Endothelial cell of umbilical vein (primary cell): ENCODE results near the gene SH3RF3. TPM values are rescaled to one million over a fixed set of nuclear protein-coding genes. Genes with fewer than 3 reads are reported as not detected.

Experiments
- BruUV-seq: library from RNA; stranded (reverse); fragments of 400-500 nt; replicated peaks from 2 replicates; lab custom pipeline; 2021; lab: Mats Ljungman, UMichigan
- CTCF ChIA-PET: fragments of 300-600, 350-600 bp; sonication (Branson Sonifier 250); formaldehyde crosslinking; loops from one replicate; lab custom pipeline; 2021; ENCODE audit warnings: antibody characterized with exemption, inconsistent platforms; lab: Charles Lee
- POLR2A ChIA-PET: fragments of 300-600, 350-600 bp; sonication (Branson Sonifier 250); formaldehyde crosslinking; loops from one replicate; lab custom pipeline; 2021; ENCODE audit warnings: antibody characterized with exemption, inconsistent platforms; lab: Charles Lee
- DNase-seq: peaks from one replicate; pipeline ENCODE4 v3.0.0-alpha.2; 2011; ENCODE audit warnings: low read depth, low spot score
- FAIRE-seq: peaks from 2 replicates; lab custom pipeline; 2011; peaks lifted over from hg19 to GRCh38; lab: Jason Lieb, UNC
- H2AFZ ChIP-seq: 2 replicates; pipeline ENCODE4 v1.6.0; 2012; ENCODE audit warnings: low read depth, low read length, control low read depth, inconsistent platforms
- H3K27ac ChIP-seq: 2 replicates; pipeline ENCODE4 v1.5.1; 2011; ENCODE audit warnings: low read depth, mild to moderate bottlenecking, control low read depth, low read length, moderate library complexity; ENCODE audit not compliant: insufficient read depth
- H3K27me3 ChIP-seq, 2 experiments: 2 replicates each; pipeline versions ENCODE4 v1.6.0 to v1.6.1; 2011; ENCODE audit warnings: low read length in 2 of 2, mixed read lengths in 1 of 2; ENCODE audit not compliant: control insufficient read depth in 2 of 2, insufficient read depth in 2 of 2
- H3K36me3 ChIP-seq, 2 experiments: 2 replicates in 1 of 2; 3 replicates in 1 of 2; pipeline ENCODE4 v1.5.1; 2011; ENCODE audit warnings: low read length in 2 of 2, mild to moderate bottlenecking in 1 of 2, moderate library complexity in 1 of 2; ENCODE audit not compliant: control insufficient read depth in 2 of 2, insufficient read depth in 2 of 2; ENCODE audit errors: extremely low read depth in 1 of 2
- H3K4me1 ChIP-seq: 3 replicates; pipeline ENCODE4 v1.5.1; 2011; ENCODE audit warnings: mild to moderate bottlenecking, low read length; ENCODE audit not compliant: control insufficient read depth, insufficient read depth; ENCODE audit errors: extremely low read depth
- H3K4me2 ChIP-seq: 2 replicates; pipeline ENCODE4 v1.6.1; 2011; ENCODE audit warnings: low read length, control low read depth, mixed read lengths; ENCODE audit not compliant: insufficient read depth
- H3K4me3 ChIP-seq, 3 experiments: fragments of 200-600 bp in 1 of 3; sonication (generic), shearing (Covaris generic) in 1 of 3; replicated peaks in 1 of 3; 2 replicates each; pipeline ENCODE4 v1.5.1; 2011 to 2016; ENCODE audit warnings: control low read depth in 3 of 3, low read length in 3 of 3, mild to moderate bottlenecking in 2 of 3, inconsistent platforms in 1 of 3, low read depth in 1 of 3, moderate library complexity in 1 of 3; ENCODE audit not compliant: insufficient read depth in 1 of 3
- H3K79me2 ChIP-seq: 2 replicates; pipeline ENCODE4 v1.6.0; 2012; ENCODE audit warnings: low read length, inconsistent platforms; ENCODE audit not compliant: control insufficient read depth, insufficient read depth
- H3K9ac ChIP-seq: replicated peaks from 2 replicates; pipeline ENCODE3; 2011; ENCODE audit warnings: low read length, control low read depth; ENCODE audit not compliant: insufficient read depth; ENCODE audit errors: extremely low read depth
- H3K9me1 ChIP-seq: replicated peaks from 3 replicates; pipeline ENCODE4 v1.6.0; 2011; ENCODE audit warnings: mild to moderate bottlenecking, low read length; ENCODE audit not compliant: control insufficient read depth, insufficient read depth; ENCODE audit errors: extremely low read depth
- H3K9me3 ChIP-seq: replicated peaks from 2 replicates; pipeline ENCODE4 v1.5.1; 2012; ENCODE audit warnings: low read length, inconsistent platforms; ENCODE audit not compliant: control insufficient read depth, insufficient read depth
- H4K20me1 ChIP-seq: replicated peaks from 2 replicates; pipeline ENCODE3; 2011; ENCODE audit warnings: mild to moderate bottlenecking, low read length; ENCODE audit not compliant: control insufficient read depth, insufficient read depth; ENCODE audit errors: extremely low read depth
- EZH2 ChIP-seq: IDR thresholded peaks from 2 replicates; pipeline ENCODE4 v1.6.1; 2012; ENCODE audit warnings: borderline replicate concordance, low read depth, mild to moderate bottlenecking, moderate library complexity, low read length, inconsistent platforms; ENCODE audit not compliant: severe bottlenecking
- JUN ChIP-seq: IDR thresholded peaks from 2 replicates; pipeline ENCODE4 v1.6.1; 2011; ENCODE audit warnings: borderline replicate concordance, low read depth; ENCODE audit not compliant: insufficient read length, insufficient read depth
- dilution Hi-C: fragments of 300-500 bp; cut with MboI; formaldehyde crosslinking; loops from one replicate; pipeline ENCODE4 v1.15.0; 2019; ENCODE audit warnings: low sequenced_read_pairs; ENCODE audit not compliant: extremely low pct_ligation_motif_present
- intact Hi-C: fragments of 100-400 bp; cut with micrococcal nuclease; formaldehyde crosslinking; loops from one replicate; pipeline ENCODE4 v1.10.0; 2022
- polyA plus RNA-seq, 4 experiments: library from polyadenylated mRNA; depleted of rRNA in 3 of 4; stranded (reverse) in 3 of 4; unstranded in 1 of 4; fragments of >200 nt; gene quantifications; 2 replicates each; pipeline versions ENCODE4 v1.2.1 to v1.2.3, GENCODE V29; 2011 to 2012; ENCODE audit warnings: missing spikeins in 1 of 4
- total RNA-seq: library from RNA; stranded (reverse); gene quantifications from 2 replicates; pipeline ENCODE4 v1.2.3, GENCODE V29; 2021
- TF ChIP-seq, protein P1 (sequence below): IDR thresholded peaks from 2 replicates; pipeline ENCODE4 v1.6.1; 2011; ENCODE audit not compliant: insufficient read depth, insufficient read length

The SH3RF3 gene
- total and polyA plus RNA-seq, 2 donors (not counting 3 experiments of a cell fraction or from before 2014, with no cell fraction given) = 3.8 to 14.7 TPM

DNA sequence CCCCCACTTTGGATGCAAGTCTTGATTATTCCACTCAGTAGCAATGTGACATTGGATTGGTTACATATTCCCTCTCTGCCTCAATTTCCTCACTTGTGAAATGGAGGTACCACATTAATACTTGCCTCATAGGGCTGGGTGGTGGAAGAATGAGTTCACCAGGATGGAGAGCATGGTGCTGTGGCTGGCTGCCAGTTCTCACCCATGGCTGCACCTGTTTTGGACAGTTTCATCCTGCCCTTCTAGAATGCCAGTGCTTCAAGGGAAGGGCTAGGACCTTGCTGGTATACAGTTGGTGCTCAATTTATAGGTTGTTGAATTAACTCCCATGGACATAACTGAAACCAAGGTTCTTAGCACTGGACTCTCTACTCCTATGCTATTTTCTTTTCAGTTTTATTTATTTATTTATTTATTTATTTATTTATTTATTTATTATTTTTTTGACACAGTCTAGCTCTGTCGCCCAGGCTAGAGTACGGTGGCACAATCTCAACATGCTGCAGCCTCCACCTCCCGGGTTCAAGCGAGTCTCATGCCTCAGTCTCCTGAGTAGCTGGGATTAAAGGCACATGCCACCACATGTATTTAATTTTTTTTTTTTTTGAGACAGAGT lies 5.3 kb upstream of the SH3RF3 start:
- POLR2A ChIA-PET = interaction anchor here (0.7 kb wide), 1 partner anchor 34 kb away, joined by 4 read pairs; no protein-coding TSS in a partner anchor
- FAIRE-seq = no peak

GRCh38 chr2:109124982-109125592 lies 3.9 kb upstream of the SH3RF3 start:
- POLR2A ChIA-PET = interaction anchor here (0.6 kb wide), 1 partner anchor 538 kb away, joined by 5 read pairs; no protein-coding TSS in a partner anchor
- no peaks in the 10 kb centered on the region for H3K36me3 ChIP-seq
- H3K27ac ChIP-seq = no peak overlapping the region
- no peaks in the 10 kb centered on the region for H3K4me1 ChIP-seq
- FAIRE-seq (no peak), DNase-seq (no peak)
- H3K4me2 ChIP-seq = no peak overlapping the region
- H4K20me1 ChIP-seq = no peaks in the 10 kb centered on the region
- H3K27me3 ChIP-seq = peaks cover 7 to 10% of the 10 kb centered on the region in 2 experiments
- intact Hi-C loops = no loop called here
- CTCF ChIA-PET = interaction anchor here (8.7 kb wide), 1 partner anchor 383 kb away, joined by 163 read pairs; no protein-coding TSS in a partner anchor
- no peaks in the 10 kb centered on the region for H3K9me3 ChIP-seq
- dilution Hi-C loops = no loop called here
- H2AFZ ChIP-seq = no peak overlapping the region
- TF ChIP-seq EZH2 = no peak
- TF ChIP-seq, protein P1, sequence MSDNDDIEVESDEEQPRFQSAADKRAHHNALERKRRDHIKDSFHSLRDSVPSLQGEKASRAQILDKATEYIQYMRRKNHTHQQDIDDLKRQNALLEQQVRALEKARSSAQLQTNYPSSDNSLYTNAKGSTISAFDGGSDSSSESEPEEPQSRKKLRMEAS = no peak
- H3K79me2 ChIP-seq = peaks cover 16% of the 10 kb centered on the region
- H3K9ac ChIP-seq = no peak overlapping the region
- H3K4me3 ChIP-seq = no peak overlapping the region
- no peaks in the 10 kb centered on the region for H3K9me1 ChIP-seq
- BruUV-seq = no TSS peak

More for the DNA sequence above, 5.3 kb upstream of the SH3RF3 start:
- Histone ChIP-seq H3K9ac (no peak overlapping the region), H4K20me1 (no peaks in the 10 kb centered on the region), H3K79me2 (peaks cover 3% of the 10 kb centered on the region), H3K4me3 (no peak overlapping the region), H3K9me1 (no peaks in the 10 kb centered on the region), H3K9me3 (no peaks in the 10 kb centered on the region), H3K27ac (no peak overlapping the region), H3K4me2 (no peak overlapping the region), H3K27me3 (peaks cover 7 to 13% of the 10 kb centered on the region in 2 experiments), H2AFZ (no peak overlapping the region), H3K4me1 (no peaks in the 10 kb centered on the region), H3K36me3 (no peaks in the 10 kb centered on the region)
- BruUV-seq = no TSS peak
- CTCF ChIA-PET = interaction anchor here (1.8 kb wide), 1 partner anchor 386 kb away, joined by 7 read pairs; no protein-coding TSS in a partner anchor
- dilution Hi-C loops = no loop called here
- TF ChIP-seq, protein P1 = no peak
- TF ChIP-seq JUN = no peak
- DNase-seq = no peak
- intact Hi-C loops = no loop called here
